ENCODE measurements around the gene ZBTB12. TPM values are rescaled to one million over a fixed set of nuclear protein-coding genes. Genes with fewer than 3 reads are reported as not detected.
"Not testable (repeated sequence)": the region's sequence is repeated elsewhere in the genome, so short reads cannot be mapped to it uniquely, and the experiment has no call there.

Gene ZBTB12
- total RNA-seq, 2 experiments from 2014 or later, result 0.28 to 0.33 TPM

DNA sequence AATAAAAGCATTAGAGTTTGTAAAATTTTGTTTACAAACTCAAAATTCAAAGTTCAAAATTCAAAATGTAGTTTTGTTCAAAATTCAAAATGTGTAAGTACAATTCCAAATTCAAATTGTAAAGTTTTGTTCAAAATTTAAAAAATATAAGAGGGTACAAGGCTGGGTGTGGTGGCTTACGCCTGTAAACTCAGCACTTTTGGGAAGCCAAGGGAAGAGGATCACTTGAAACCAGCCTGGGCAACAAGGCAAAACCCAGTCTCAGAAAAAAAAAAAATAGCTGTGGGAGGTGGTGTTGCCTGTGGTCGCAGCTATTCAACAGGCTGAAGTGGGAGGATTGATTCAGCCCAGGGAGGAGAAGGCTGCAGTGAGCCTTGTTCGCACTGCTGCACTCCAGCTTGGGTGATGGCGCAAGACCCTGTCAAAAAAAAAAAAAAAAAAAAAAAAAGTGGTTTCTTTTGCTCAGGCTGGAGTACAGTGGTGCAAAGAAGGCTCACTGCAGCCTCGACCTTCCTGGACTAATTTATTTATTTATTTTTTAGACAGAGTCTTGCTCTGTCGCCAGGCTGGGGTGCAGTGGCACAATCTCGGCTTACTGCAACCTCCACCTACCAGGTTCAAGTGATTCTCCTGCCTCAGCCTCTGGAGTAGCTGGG, 5.4 kb upstream of the ZBTB12 start:
- Histone ChIP-seq H3K27me3 (ENCODE audit: control insufficient read depth in 1 of 2, insufficient read depth in 2 of 2, low read length in 2 of 2) (no peaks in the 10 kb centered on the region), H3K36me3 (ENCODE audit: insufficient read depth, low read length) (no peaks in the 10 kb centered on the region), H3K9me3 (ENCODE audit: control insufficient read depth in 1 of 2, insufficient read depth in 1 of 2, low read length in 2 of 2) (no peaks in the 10 kb centered on the region), H3K27ac (ENCODE audit: low read depth in 1 of 2, low read length in 2 of 2) (no peak overlapping the region), H3K4me3 (ENCODE audit: low read length) (no peak overlapping the region), H3K4me1 (ENCODE audit: insufficient read depth, low read length) (peaks cover 7% of the 10 kb centered on the region)
- intact Hi-C loops (cut with DNase I, micrococcal nuclease), result no loop called here
- POLR2A ChIA-PET, result no interaction called here
- ATAC-seq (ENCODE audit: poor library complexity) (no peak), DNase-seq (no peak)
- Mint-ChIP-seq H3K36me3 (ENCODE audit: low read depth) (no peaks in the 10 kb centered on the region), H3K4me3 (no peak overlapping the region), H3K4me1 (ENCODE audit: low read depth) (peaks cover 9% of the 10 kb centered on the region), H3K9me3 (no peaks in the 10 kb centered on the region), H3K27ac (no peak overlapping the region), H3K27me3 (no peaks in the 10 kb centered on the region)
- TF ChIP-seq, protein P1, sequence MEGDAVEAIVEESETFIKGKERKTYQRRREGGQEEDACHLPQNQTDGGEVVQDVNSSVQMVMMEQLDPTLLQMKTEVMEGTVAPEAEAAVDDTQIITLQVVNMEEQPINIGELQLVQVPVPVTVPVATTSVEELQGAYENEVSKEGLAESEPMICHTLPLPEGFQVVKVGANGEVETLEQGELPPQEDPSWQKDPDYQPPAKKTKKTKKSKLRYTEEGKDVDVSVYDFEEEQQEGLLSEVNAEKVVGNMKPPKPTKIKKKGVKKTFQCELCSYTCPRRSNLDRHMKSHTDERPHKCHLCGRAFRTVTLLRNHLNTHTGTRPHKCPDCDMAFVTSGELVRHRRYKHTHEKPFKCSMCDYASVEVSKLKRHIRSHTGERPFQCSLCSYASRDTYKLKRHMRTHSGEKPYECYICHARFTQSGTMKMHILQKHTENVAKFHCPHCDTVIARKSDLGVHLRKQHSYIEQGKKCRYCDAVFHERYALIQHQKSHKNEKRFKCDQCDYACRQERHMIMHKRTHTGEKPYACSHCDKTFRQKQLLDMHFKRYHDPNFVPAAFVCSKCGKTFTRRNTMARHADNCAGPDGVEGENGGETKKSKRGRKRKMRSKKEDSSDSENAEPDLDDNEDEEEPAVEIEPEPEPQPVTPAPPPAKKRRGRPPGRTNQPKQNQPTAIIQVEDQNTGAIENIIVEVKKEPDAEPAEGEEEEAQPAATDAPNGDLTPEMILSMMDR (IDR thresholded peaks at IDR 0.05), result no peak
- CTCF ChIA-PET, result interaction anchor here (0.6 kb wide), 2 partner anchors 961 to 1377 kb away, joined by 3 read pairs; no protein-coding TSS in a partner anchor

DNA sequence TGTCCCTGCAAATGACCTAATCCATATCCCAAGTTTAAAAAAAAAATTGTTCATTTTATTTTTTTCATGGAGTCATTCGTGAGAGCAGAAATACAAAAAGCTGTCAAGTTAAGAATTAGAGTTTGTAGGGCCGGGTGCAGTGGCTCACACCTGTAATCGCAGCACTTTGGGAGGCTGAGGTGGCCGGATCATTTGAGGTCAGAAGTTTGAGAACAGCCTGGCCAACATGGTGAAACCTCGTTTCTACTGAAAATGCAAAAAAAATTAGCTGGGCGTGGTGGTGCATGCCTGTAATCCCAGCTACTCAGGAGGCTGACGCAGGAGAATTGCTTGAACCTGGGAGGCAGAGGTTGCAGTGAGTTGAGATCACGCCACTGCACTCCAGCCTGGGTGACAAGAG, 4.8 kb upstream of the ZBTB12 start:
- H3K27me3 Mint-ChIP-seq; DNase-seq; intact Hi-C loops (cut with DNase I, micrococcal nuclease); H3K27me3 ChIP-seq (ENCODE audit: control insufficient read depth in 1 of 2, insufficient read depth in 2 of 2, low read length in 2 of 2); H3K4me3 Mint-ChIP-seq; H3K4me1 ChIP-seq (ENCODE audit: insufficient read depth, low read length); H3K27ac ChIP-seq (ENCODE audit: low read depth in 1 of 2, low read length in 2 of 2); POLR2A ChIA-PET; H3K4me3 ChIP-seq (ENCODE audit: low read length); H3K36me3 Mint-ChIP-seq (ENCODE audit: low read depth); H3K27ac Mint-ChIP-seq; H3K36me3 ChIP-seq (ENCODE audit: insufficient read depth, low read length); ATAC-seq (ENCODE audit: poor library complexity); H3K9me3 Mint-ChIP-seq; H3K9me3 ChIP-seq (ENCODE audit: control insufficient read depth in 1 of 2, insufficient read depth in 1 of 2, low read length in 2 of 2): not testable (repeated sequence)
- CTCF ChIA-PET, result interaction anchor here (0.6 kb wide), 1 partner anchor 1377 kb away, joined by 3 read pairs; no protein-coding TSS in a partner anchor
- H3K4me1 Mint-ChIP-seq (ENCODE audit: low read depth), result peaks cover 12% of the 10 kb centered on the region

DNA sequence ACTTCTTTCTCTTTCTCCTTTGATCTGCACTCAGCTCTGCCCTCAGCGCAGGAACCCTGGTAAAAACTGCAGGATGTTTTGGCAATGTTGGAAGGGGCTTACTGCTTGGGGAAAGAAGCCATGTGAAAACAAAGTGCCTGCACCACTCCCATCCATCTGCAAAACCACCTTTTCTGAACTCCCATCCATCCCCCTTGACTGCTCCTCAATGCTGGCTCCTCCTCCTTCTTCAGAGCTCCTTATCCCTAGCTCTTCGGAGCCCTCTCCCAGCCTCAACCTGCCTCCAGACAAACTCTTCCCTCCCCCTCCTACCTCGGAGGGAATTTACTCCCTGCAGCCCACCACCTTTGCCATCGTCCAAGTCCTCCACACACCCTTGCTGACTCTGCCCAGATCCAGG, 4.2 kb upstream of the ZBTB12 start:
- TF ChIP-seq, protein P1 (IDR thresholded peaks at IDR 0.05), result no peak
- Histone ChIP-seq H3K27me3 (ENCODE audit: control insufficient read depth in 1 of 2, insufficient read depth in 2 of 2, low read length in 2 of 2) (no peaks in the 10 kb centered on the region), H3K27ac (ENCODE audit: low read depth in 1 of 2, low read length in 2 of 2) (no peak overlapping the region), H3K36me3 (ENCODE audit: insufficient read depth, low read length) (no peaks in the 10 kb centered on the region), H3K9me3 (ENCODE audit: control insufficient read depth in 1 of 2, insufficient read depth in 1 of 2, low read length in 2 of 2) (no peaks in the 10 kb centered on the region), H3K4me1 (ENCODE audit: insufficient read depth, low read length) (peaks cover 12% of the 10 kb centered on the region), H3K4me3 (ENCODE audit: low read length) (no peak overlapping the region)
- POLR2A ChIA-PET, result no interaction called here
- no peak overlapping the region for H3K27ac Mint-ChIP-seq
- no peaks in the 10 kb centered on the region for H3K36me3 Mint-ChIP-seq (ENCODE audit: low read depth)
- H3K27me3 Mint-ChIP-seq, result no peaks in the 10 kb centered on the region
- CTCF ChIA-PET, result no interaction called here
- H3K4me1 Mint-ChIP-seq (ENCODE audit: low read depth), result peaks cover 12% of the 10 kb centered on the region
- no peaks in the 10 kb centered on the region for H3K9me3 Mint-ChIP-seq
- peak overlapping the region; percentile 54 for H3K4me3 Mint-ChIP-seq
- ATAC-seq (ENCODE audit: poor library complexity) (no peak), DNase-seq (no peak)
- intact Hi-C loops (cut with DNase I, micrococcal nuclease), result no loop called here

DNA sequence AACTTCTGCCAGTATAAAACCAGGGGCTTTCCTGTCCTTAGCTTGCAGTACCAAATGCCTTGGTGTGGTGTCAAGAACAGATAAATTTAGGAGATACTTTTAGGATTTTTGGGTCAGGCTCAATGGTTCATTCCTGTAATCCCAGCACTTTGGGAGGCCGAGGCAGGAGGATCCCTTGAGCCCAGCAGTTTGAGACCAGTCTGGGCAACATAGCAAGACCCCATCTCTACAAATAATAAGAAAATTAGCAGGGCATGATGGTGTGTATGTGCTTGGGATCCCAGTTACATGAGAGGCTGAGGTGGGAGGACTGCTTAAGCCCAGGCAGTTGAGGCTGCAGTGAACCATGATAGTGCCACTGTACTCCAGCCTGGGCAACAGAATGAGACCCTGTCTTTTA, 3.2 kb upstream of the ZBTB12 start:
- Histone ChIP-seq H3K27ac (ENCODE audit: low read depth in 1 of 2, low read length in 2 of 2) (no peak overlapping the region), H3K4me1 (ENCODE audit: insufficient read depth, low read length) (peaks cover 19% of the 10 kb centered on the region), H3K36me3 (ENCODE audit: insufficient read depth, low read length) (no peaks in the 10 kb centered on the region), H3K9me3 (ENCODE audit: control insufficient read depth in 1 of 2, insufficient read depth in 1 of 2, low read length in 2 of 2) (no peaks in the 10 kb centered on the region), H3K27me3 (ENCODE audit: control insufficient read depth in 1 of 2, insufficient read depth in 2 of 2, low read length in 2 of 2) (no peaks in the 10 kb centered on the region), H3K4me3 (ENCODE audit: low read length) (no peak overlapping the region)
- H3K27ac Mint-ChIP-seq, result no peak overlapping the region
- H3K4me1 Mint-ChIP-seq (ENCODE audit: low read depth), result peaks cover 12% of the 10 kb centered on the region
- H3K4me3 Mint-ChIP-seq, result no peak overlapping the region
- CTCF ChIA-PET, result interaction anchor here (0.6 kb wide), 1 partner anchor 918 kb away, joined by 3 read pairs; no protein-coding TSS in a partner anchor
- TF ChIP-seq, protein P1 (IDR thresholded peaks at IDR 0.05), result no peak
- POLR2A ChIA-PET, result no interaction called here
- ATAC-seq (ENCODE audit: poor library complexity) (no peak), DNase-seq (no peak)
- no peaks in the 10 kb centered on the region for H3K36me3 Mint-ChIP-seq (ENCODE audit: low read depth)
- H3K27me3 Mint-ChIP-seq, result no peaks in the 10 kb centered on the region
- H3K9me3 Mint-ChIP-seq, result no peaks in the 10 kb centered on the region
- intact Hi-C loops (cut with DNase I, micrococcal nuclease), result no loop called here

Data from CD4-positive, alpha-beta T cell (primary cell).